GM18951 (cell line): ENCODE measurements around the gene POLR1C.

ENCODE experiments used
- POLR2A ChIP-seq: IDR thresholded peaks from 4 replicates; pipeline ENCODE4 v1.6.1; 2011; ENCODE audit warnings: mild to moderate bottlenecking; ENCODE audit not compliant: insufficient read length, insufficient read depth; ENCODE audit errors: extremely low read depth
- in situ Hi-C: fragments of 300-500 bp; cut with MboI; formaldehyde crosslinking; loops from one replicate; pipeline ENCODE4 v1.12.0; 2022; ENCODE audit warnings: low sequenced_read_pairs, mixed read lengths, inconsistent platforms; ENCODE audit not compliant: unreplicated experiment

The POLR1C gene

DNA sequence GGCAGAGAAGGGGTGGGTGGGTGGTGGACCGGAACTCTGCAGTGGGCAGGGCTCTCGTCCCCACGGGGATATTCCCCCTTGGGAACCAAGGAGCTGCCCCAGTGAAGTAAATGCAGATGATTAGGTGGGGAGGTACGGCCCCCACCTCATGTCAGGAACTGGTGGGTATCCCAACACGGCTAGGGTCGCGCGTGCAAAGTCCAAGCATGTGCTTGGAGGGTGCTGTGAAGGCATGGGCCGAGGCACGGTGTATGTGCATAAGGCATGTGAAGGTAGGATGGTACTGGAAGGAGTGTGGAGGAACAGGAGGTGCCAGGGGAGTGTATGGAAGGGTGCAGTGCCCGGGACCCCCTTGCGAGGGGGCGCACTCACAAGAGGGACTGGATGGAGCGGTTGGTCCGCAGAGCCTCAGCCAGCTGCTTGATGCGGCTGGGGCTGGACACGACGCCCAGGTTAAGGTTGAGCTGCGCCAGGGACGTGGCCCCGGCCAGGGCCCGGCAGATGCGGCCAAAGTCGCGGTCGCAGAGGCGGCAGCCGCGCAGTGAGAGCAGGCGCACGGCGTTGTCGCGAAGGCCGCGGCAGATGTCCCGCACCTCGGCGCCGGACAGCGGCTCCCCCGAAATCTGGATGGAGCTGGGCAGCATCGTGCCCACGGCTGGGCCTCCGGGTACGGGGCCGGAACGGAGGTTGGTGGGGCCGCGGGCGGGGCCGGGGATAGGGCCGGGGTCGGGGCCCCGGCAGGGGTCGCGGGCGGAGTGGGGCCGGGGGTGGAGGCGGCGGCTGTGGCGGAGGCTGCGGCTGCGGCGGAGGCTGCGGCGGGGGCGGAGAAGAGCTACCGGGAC is 7.5 kb upstream of the POLR1C start:
- no peak for TF ChIP-seq POLR2A
- in situ Hi-C loops, result loop anchor here (10.0 kb wide), 2 partner anchors 55 to 255 kb away; partner anchors contain the start of gene DLK2

DNA sequence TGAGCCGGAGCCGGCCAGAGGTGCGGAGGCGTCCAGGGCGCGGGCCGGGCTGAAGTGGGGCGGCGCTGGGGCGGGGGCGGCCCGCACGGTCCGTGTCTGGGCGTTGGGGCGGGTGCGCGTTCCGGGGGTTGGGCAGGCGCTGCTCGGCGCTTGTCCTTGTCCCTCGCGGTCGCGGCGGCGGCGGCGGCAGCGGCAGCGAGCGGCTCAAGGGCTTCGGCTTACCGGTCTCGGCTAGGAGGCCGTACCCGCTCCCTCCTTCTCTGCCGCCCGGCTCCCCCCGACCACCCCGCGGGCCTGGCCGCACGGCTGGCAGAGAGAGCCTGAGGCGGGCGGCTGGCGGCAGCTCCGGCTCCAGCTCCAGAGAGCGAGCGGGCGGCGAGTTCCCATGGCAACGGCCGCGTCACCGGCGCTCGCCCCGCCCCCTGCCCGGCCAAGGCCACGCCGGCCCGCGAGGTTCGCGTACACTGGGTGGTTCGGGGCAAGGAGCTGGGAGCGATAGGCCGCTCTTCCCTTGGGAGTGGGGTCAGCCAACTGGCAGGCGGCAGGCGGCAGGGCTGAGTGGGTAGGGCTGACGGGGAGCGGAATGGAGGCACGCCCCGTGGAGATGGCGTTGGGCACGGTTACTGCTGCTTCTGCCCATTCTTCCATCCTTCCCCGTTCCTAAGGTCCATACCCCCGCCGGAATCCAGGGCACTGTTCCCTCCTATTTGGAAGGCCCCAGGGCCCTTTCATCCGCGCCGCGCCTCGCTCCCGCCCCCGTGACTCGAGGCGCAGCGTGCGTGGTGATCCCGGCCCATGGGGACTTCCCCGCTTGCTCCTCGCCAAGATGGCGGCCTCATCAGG is 6.7 kb upstream of the POLR1C start, which contains the start of gene LRRC73:
TSS of gene LRRC73 (minus strand) at position 363 of the 843 bp plus-strand sequence. CDS start 561 bp downstream, outside the sequence.
- in situ Hi-C loops, result loop anchor here (10.0 kb wide), 2 partner anchors 55 to 255 kb away; partner anchors contain the start of gene DLK2
- no peak for TF ChIP-seq POLR2A

DNA sequence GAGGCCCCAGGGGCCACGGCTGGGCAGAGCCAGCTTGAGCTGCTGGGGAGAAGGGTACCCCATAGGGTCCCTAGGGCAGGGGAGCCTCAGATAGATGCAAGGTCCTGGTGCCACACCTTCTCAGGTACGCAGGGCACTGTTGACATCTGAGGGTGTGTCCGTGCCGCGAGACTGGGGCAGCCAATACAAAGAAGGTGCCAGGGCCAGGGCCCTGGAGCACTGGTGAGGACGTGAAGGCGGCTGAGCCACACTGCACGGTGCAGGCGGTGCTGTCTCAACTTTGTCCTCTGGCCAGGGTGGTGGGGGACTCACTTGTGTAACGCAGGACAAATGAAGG is 6.1 kb upstream of the POLR1C start:
- no peak for TF ChIP-seq POLR2A
- in situ Hi-C loops, result no loop called here

DNA sequence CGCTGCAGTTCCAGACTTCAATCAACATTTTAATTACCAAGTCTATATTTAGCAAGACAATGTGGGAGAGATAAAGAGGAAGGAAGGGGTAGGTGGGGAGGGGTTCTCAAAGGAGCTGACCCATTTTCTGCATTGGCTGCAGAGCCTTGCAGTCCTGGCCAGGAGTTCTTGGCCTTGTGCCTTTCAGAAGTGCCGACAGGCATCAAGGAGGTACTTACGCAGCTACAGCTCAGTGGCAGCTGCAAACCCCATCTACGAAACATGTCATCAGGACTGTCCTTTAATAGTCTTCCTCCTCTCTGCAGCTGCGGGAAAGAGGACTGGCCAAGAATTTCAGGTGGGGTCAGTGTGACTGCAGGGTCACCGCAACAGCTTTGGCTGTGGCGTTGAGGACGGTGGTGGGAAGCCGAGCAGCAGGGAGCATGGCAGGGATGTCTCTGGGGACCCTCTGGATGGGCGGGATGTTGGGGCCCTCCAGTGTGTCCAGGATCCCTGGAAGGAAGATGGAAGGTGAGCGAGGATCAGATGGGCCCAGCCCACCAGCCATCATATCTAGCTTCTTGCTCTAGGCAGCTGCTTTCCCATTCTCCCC is 5.0 kb upstream of the POLR1C start:
- no peak for TF ChIP-seq POLR2A

DNA sequence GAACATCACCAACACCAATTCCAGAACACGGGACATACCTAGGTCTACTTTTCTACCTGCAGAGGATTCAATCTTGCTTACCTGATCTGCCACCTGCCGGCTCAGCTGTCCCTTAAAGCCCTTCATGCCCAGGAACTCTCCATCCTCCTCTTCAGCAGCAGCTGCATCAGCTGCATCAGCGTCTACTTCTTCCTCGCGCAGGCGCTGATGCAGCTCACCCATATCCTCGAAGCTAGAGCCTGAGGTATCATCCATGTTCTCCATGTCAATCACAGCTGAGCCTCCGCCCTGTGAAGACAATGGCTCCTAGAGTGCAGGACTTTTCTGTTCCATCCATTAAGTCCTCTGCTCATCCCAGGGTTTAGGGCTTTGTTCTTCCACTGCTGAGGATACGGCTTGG is 1.1 kb upstream of the POLR1C start:
- TF ChIP-seq POLR2A, result no peak
- in situ Hi-C loops, result no loop called here

More for the DNA sequence above, 5.0 kb upstream of the POLR1C start:
- in situ Hi-C loops, result no loop called here

DNA sequence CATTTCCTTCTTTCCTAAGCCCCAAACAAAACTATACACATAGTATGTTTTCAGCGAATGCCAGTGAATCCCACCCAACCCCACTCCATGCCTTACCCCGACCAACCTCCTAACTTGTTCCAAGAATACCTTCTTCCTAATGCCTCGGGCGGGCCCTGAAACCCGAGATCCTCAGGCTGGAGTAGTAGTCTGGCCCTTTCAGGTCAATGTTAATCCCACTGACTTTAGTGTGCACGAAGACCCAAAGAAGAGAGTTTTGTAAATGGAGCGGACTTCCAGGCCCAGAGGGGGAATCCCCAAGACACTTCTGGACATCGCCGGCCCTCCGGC is 557 bp upstream of the POLR1C start:
- in situ Hi-C loops, result no loop called here
- no peak for TF ChIP-seq POLR2A

DNA sequence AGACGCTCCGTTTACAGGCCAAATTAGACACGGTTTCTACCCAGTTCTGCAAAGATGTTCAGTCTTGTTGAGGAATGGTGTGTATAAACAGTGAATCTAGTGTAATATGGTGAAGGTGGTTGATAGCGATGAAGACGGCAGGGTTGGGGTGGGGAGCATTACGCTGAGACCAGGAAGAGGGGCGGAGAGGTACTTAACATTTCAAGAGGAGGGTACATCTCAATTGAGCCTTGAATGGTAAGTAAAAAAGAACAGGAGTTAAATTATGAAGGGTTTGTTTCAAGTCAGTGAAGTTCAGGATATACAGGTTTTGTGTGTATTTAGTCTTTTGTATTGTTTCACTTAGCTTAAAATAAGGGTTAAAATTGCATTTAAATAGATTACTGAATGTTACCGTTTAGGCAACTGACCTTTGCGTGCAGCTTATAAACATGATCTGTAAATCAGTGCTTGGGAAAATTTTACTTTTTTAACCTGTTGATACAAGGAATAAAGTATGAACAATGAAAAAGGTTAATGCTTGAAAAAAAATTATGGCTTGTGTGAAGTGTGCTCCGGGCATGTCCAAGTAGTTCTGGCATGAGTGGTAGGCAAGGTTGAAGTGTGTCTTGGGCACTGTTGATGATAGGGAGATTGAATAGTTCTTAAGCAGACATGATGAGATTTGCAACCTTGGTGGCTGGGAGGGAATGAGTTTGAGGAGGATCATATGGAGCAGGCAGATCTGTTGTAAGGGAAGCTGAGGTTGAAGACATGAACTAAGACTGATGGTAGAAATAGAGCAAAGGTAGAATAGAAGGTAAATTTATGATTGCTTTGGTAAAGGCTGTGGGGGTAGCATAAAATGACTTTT is 842 bp downstream of the POLR1C start:
- TF ChIP-seq POLR2A, result no peak
- in situ Hi-C loops, result no loop called here

DNA sequence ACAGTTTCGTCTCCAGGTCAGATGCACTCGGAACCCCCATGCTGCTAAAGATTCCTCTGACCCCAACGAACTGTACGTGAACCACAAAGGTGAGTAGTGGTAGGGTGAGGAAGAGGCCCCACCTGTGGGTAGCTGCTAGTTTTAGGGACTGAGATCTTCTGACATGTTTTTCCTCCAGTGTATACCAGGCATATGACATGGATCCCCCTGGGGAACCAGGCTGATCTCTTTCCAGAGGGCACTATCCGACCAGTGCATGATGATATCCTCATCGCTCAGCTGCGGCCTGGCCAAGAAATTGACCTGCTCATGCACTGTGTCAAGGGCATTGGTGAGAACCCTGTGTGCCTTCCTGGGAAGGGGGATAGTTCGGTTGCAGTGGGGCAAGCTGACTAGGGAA is 3.2 kb downstream of the POLR1C start:
- no peak for TF ChIP-seq POLR2A
- in situ Hi-C loops, result no loop called here

DNA sequence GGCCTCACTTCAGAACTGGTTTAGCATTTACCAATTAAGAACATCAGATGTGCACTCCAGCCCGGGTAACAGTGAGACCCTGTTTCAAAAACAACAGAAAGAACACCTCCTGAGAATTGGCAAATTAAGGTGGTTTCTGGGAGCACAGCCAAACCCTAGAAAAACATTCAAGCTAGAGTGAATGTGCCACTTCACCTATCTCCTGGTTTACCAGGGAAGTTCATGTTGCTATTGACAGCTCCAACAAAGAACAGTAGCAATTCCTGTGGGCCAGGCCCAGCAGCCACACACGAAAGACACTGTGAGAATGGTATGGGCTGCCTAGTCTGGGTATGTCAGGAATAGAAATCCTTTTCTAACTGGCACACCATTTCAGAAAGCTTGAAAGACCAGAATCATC is 4.9 kb downstream of the POLR1C start:
- TF ChIP-seq POLR2A, result no peak
- in situ Hi-C loops, result no loop called here

DNA sequence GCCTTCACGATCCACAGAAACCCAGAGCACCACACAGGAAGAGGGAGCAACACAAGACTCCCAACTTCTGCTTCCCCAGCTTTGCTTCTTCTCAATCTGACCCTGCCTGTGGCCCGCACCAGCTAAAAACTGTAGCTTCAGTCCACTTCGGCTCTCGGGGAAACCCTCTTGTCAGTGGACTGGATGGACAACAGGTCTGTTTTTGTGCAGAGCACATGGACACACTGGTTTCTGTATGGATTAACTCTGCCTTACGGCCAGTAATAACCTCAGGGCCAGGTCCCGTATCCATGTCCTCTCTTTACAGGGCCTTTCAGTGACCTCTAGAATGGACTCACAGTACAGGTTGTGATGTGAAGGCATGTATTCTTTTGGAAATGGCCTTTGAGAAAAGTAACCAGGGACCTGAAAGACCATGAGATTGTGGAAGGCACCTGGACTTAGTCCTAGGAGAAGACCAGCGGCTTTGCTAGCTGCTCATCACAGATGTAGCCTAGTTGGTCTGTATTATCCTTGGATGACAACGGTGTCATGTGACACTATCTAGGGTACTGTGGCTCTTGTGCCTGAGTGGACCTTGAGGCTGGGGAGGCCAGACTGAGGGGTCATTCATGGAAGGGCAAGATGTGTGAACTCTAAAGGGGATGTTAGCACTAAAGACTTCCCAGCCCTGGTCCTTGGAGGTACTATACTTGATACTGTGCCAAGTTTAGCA is 5.8 kb downstream of the POLR1C start:
- in situ Hi-C loops, result no loop called here

DNA sequence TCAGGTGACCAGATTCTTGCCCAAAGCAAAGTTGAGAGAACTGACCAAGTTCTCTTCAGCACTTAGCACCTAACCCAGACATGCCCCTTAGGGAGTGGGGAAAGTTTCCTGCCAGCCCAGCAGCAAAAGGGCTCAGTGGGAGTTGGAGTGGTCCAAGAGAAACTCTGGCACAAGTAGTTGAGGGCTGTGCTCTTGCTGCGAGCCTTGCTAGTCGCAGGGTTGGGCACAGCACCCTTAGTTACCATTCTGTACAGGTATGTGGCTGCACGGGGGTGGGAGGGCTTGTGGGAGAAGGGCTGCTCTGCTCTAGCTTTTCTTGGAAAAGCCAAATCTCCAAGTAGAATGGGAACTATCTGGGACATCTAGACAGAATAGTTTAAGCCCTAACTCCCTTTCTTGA is 6.4 kb downstream of the POLR1C start:
- TF ChIP-seq POLR2A, result no peak
- in situ Hi-C loops, result no loop called here

More for the DNA sequence above, 5.8 kb downstream of the POLR1C start:
- TF ChIP-seq POLR2A, result no peak

DNA sequence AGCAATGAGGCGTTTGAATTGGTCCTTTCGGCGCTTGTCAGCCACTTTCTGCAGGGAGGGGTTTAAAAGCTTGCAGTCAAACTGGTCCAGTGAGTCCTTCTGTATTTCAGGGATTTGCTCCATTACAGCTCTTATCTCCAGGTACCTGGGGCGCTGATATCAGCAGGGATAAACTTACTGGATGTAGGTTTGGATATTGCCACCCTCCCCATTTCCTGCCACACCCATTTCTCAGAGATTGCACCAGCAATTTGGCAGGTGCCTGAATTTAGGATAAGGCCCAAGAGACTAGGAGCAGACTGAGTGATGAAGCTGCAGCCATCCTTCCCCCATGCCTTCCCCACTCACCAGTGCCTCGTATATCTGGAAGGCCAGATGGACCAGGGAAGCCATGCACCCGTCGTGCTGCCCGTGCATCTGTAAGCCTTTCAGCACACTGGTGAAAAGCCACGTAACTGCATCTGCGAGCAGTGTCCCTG is 7.6 kb downstream of the POLR1C start:
- TF ChIP-seq POLR2A, result no peak
- in situ Hi-C loops, result no loop called here
